GM12873 (cell line): ENCODE results near the gene CSNK1G1.

Experiments
- TF ChIP-seq, protein P1 (sequence below): IDR thresholded peaks from 2 replicates; pipeline ENCODE4 v1.5.1; 2012; ENCODE audit warnings: low read depth, mild to moderate bottlenecking, moderate library complexity, low read length, control low read depth; ENCODE audit not compliant: insufficient read depth; ENCODE audit errors: missing control alignments

Gene CSNK1G1

DNA sequence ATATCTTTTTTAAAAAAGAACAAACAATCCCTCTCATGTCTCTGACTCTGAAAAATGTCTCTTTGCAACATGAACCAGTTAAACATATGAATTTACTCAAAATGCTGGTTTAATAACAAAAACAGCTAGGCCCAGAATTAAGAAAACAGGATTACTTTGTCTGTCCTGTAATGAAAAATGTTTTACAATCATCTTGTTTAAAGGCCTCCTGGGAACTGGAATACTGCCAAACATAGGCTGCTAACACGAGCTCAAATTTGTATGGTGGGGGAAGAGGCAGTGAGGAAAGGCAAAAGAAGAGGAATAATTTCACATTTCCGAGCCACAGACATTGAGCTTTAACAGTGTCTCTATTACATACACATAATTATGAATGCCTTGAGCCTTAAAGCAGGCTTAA, 131.5 kb downstream of the CSNK1G1 start:
- TF ChIP-seq, protein P1, sequence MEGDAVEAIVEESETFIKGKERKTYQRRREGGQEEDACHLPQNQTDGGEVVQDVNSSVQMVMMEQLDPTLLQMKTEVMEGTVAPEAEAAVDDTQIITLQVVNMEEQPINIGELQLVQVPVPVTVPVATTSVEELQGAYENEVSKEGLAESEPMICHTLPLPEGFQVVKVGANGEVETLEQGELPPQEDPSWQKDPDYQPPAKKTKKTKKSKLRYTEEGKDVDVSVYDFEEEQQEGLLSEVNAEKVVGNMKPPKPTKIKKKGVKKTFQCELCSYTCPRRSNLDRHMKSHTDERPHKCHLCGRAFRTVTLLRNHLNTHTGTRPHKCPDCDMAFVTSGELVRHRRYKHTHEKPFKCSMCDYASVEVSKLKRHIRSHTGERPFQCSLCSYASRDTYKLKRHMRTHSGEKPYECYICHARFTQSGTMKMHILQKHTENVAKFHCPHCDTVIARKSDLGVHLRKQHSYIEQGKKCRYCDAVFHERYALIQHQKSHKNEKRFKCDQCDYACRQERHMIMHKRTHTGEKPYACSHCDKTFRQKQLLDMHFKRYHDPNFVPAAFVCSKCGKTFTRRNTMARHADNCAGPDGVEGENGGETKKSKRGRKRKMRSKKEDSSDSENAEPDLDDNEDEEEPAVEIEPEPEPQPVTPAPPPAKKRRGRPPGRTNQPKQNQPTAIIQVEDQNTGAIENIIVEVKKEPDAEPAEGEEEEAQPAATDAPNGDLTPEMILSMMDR, result no peak

DNA sequence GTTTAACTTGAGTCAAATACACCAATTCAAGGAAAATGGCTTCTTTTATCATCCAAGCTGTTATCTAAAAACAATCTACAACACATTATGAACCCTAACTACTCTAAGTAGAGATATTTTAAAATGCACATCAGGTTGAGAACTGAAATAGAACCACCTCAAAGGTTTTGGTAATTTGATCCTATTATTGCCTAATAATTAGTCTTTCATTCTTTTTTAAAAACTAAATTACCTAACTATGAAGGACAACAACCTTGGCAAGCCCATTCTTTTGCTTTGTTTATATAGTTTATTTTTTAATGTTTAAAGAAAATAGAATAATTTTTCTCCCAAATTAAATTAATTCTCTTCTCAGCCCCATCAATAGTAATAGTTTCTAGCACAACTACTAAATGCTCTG, 132.1 kb downstream of the CSNK1G1 start:
- TF ChIP-seq, protein P1, result no peak

DNA sequence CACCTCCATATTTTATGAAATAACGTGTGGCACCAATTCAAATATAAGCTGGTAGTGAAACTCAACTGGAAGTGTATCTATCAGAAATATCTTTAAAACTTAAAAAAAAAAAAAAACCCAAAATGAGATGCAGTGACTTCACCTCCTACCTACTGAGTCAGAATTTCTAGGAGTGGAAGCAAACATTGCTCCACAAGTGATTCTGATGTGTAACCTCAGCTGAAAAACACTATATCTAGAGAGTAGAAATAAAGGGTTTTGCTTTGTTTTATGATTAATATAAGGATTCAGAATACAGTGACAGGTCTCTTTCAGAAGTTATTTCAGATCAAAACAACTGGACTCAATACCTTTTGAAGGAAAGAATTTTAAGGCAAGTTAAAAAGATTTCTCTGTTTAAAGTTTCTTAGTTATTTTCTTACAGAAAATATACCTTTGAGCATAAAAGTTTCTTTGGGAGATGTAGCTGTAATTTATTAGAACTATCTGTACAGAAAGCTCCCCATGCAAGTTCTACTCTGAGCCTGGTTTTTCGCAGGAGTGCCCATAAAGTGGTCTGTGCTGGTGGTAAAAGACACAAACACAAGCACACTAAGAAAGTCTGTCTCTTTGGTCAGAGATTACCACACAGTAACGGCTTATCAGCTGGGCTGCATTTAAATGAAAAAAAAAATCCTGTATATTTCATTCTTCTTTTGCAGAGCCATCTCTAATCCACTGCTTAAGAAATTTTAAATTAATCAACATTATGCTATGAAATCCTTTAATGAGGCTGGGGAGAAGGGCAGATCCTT, 133.2 kb downstream of the CSNK1G1 start:
- TF ChIP-seq, protein P1, result no peak

DNA sequence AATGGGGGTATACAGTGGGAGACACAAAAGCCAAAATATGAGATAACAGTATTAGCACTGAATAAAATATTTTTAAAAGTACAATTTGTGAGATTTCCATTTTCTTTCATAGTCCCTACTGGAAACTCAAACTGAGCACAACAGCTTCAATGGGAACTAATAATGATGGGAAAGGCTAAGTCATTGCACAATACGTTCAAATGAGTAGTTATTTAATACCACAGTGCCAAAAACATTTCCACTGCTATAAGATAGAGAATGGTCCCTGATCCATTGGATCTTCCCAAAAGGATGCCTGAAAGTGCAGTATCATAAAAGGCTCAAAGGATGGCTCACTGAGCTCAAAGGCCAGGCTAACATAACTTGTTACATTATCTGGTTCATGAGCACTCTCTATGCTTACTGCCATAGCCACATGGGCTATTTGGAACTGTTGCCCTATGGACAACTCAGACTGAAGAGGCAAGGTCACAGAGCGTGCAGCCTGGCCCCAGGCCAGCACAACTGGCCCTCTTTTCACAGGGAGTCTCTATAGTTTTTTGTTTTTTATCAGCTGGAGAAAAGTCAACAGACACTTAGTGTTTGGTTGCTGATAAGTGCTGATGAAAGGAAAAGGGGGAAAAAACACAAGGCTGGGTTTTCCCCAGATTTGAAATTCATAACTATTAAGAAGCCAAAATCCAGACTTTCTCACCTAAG, 139.1 kb downstream of the CSNK1G1 start:
- TF ChIP-seq, protein P1, result no peak

DNA sequence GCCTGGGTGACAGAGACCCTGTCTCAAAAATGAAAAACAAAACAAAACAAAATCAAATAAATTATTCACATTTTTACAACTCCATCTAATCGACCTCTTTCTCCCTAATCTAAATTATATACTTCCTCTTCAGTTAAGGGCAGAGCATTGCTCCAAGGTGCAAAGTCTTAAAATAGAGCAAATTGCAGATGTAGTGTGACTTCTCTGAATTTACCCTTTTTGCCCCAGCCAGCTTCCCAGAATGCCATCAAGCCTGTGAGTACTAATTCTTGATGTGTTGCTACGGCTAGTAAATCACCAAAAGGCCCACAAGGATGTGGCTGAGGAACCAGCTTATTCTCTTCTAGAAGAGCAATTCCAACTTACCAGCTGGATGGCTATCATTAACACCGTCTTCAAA, 139.8 kb downstream of the CSNK1G1 start:
- TF ChIP-seq, protein P1, result no peak

DNA sequence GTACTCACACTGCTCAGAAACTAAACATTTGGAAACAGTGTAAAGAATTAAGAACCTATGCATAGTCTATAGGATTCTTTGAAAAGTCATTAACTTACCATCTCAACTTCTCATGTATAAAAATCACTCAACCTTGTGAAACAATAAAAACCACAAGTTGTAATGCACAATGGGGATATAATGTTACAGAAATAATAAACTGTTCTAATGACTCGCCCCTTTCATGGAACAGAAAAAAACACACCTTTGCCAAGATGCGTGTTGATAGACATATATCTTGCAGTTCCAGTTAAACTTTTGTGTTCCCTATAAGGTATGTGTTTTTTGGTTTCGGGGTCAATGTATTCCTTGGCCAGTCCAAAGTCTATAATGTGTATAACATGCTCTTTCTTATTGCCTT, 142.3 kb downstream of the CSNK1G1 start:
- TF ChIP-seq, protein P1, result no peak

DNA sequence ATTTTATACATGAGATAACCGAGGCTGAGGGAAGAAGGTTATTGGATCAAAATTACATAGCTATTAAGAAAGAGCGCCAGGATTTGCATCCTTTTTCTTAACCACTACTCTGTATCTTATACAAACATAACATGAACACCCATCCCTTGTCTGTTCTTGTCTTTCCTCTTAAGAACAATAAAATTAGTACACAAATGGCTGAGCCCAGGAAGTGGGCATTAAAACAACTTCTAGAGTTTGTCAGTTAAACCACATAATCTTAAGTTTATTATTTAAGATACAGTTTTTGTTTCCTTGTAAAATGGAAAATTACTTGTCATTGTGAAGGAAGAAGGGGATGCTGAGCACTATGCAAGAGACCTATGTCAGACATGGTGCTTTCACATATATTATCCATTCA, 144.3 kb downstream of the CSNK1G1 start:
- TF ChIP-seq, protein P1, result no peak
